ENCODE measurements around the gene EIF2B2.

EIF2B2 gene

DNA sequence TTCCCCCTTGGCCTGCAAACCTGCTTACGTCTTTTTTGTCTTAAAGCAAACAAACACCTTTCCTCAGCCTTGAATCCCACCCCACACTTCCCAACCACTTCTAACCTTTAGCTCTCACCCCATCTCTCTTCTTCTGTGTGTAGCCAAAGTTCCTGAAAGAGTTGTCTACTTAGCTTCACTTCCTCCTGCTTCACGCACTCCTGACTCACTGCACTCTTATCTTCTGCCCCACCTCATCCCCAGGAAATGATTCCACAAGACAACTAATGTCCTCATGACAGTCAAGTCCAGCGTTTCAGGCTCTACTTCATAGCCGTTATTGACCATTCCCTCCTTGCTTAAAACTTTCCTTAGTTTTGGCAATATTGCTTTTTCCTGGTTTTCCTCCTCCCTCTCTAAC is 22.4 kb downstream of the EIF2B2 start:
- no peak for FAIRE-seq
- no peak for DNase-seq (ENCODE audit: insufficient read length)
- no peak for TF ChIP-seq POLR2A (IDR thresholded peaks at IDR 0.05; ENCODE audit: low read depth, low read length)

DNA sequence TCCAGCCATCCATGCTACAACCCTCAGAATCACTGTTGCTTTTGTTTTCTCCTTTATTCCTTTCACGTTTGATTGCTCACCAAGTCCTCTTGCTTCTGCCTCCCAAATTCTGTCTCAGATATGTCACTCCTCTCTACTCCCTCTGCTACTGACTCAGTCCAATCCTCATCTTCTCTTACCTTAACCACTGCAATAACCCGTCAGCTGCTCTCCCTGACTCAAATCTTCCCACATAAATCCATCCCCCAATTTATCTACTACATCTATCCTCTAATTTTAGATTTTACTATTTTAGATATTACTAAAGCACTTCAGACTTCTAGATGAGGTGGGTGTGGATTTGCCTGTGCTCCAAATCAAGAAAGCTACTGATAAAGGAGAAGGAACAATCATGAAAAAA is 23.2 kb downstream of the EIF2B2 start:
- DNase-seq (ENCODE audit: insufficient read length) (no peak), FAIRE-seq (no peak)
- TF ChIP-seq POLR2AphosphoS5 (IDR thresholded peaks at IDR 0.05; ENCODE audit: low read depth, low read length) (no peak), TAF1 (IDR thresholded peaks at IDR 0.05; ENCODE audit: borderline replicate concordance, low read depth, low read length) (no peak), POLR2A (IDR thresholded peaks at IDR 0.05; ENCODE audit: low read depth, low read length) (no peak)

DNA sequence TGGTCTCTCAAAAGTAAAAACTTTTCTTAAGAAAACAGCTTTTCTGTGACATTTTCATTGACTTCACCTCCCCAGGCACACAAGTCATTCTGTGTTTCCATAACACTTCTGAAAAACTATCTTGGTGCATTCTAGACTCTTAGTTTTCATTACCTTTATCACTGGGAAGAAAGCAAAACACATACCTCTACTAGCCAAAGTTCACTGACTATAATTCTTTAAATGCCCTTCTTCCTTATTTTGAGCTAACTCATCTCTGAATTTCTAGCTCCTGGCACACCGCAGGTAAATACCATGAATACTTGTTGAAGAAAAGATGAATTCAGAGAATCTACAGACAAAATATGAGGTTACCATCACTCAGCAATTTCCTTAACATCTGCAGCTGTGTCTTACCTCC is 27.4 kb downstream of the EIF2B2 start:
- FAIRE-seq: no peak
- TF ChIP-seq POLR2A (IDR thresholded peaks at IDR 0.05; ENCODE audit: low read depth, low read length) (no peak), TAF1 (IDR thresholded peaks at IDR 0.05; ENCODE audit: borderline replicate concordance, low read depth, low read length) (no peak), POLR2AphosphoS5 (IDR thresholded peaks at IDR 0.05; ENCODE audit: low read depth, low read length) (no peak)
- DNase-seq (ENCODE audit: insufficient read length): no peak

GRCh38 chr14:75032939-75033338 is 30.2 kb downstream of the EIF2B2 start:
- DNase-seq (ENCODE audit: insufficient read length): no peak
- no peak for TF ChIP-seq POLR2AphosphoS5 (IDR thresholded peaks at IDR 0.05; ENCODE audit: low read depth, low read length)
- no peak for TF ChIP-seq POLR2A (IDR thresholded peaks at IDR 0.05; ENCODE audit: low read depth, low read length)
- TF ChIP-seq TAF1 (IDR thresholded peaks at IDR 0.05; ENCODE audit: borderline replicate concordance, low read depth, low read length): no peak
- no peak for FAIRE-seq

DNA sequence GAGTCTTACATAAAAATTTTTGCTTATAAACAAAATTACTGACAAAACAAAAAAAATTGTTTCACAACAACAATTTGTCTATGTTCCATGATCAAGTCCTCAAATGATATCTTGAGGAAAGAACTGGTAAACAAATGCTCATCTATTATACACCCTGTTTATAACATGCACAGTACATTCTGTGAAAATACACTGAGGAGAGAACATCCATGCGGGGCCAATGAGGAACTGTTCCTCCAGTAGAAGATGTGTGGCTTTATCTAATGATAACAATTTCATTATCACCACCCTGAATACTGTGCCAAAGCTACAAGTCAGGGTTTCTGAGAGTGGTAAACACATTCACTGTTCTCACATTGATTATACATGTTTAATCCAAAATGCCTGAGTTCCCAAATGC is 37.8 kb downstream of the EIF2B2 start:
- FAIRE-seq (no peak), DNase-seq (ENCODE audit: insufficient read length) (no peak)
- no peak for TF ChIP-seq TAF1 (IDR thresholded peaks at IDR 0.05; ENCODE audit: borderline replicate concordance, low read depth, low read length)
- TF ChIP-seq POLR2AphosphoS5 (IDR thresholded peaks at IDR 0.05; ENCODE audit: low read depth, low read length): no peak
- no peak for TF ChIP-seq POLR2A (IDR thresholded peaks at IDR 0.05; ENCODE audit: low read depth, low read length)

DNA sequence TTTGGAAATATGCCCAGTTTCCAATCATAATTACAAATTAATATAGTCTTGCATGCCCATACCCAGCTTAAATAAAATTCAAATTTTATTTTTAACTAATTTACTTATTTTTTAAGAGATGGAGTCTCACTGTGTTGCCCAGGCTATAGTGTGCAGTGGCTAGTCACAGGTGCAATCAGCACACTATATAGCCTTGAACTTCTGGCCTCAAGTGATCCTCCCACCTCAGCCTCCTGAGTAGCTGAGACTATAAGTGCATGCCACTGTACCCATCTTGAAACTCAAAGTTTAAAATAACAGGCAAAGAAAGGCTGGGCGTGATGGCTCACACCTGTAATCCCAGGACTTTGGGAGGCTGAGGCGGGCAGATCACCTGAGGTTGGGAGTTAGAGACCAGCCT is 38.2 kb downstream of the EIF2B2 start:
- TF ChIP-seq POLR2A (IDR thresholded peaks at IDR 0.05; ENCODE audit: low read depth, low read length) (no peak), TAF1 (IDR thresholded peaks at IDR 0.05; ENCODE audit: borderline replicate concordance, low read depth, low read length) (no peak), POLR2AphosphoS5 (IDR thresholded peaks at IDR 0.05; ENCODE audit: low read depth, low read length) (no peak)
- DNase-seq (ENCODE audit: insufficient read length) (no peak), FAIRE-seq (no peak)

DNA sequence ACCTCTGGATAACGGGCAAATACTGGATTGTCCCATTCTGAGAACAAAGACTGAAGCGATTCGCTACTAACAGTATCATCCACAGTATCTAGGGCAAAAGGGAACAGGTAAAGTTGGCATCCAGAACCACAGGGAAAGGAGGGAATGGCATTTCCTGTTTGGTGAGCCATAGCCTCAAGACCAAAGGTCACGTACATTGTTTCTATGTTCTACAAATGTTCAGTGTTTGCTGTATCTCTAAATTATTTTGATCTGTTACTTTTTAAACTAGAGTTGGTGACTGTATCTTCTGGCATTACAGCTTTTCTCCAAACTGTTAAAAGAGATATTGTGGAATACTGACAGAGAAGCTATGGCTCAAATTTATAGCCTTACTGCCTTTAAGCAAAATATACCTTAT is 38.9 kb downstream of the EIF2B2 start:
- no peak for FAIRE-seq
- no peak for DNase-seq (ENCODE audit: insufficient read length)
- TF ChIP-seq POLR2A (IDR thresholded peaks at IDR 0.05; ENCODE audit: low read depth, low read length): no peak
- TF ChIP-seq TAF1 (IDR thresholded peaks at IDR 0.05; ENCODE audit: borderline replicate concordance, low read depth, low read length): no peak

DNA sequence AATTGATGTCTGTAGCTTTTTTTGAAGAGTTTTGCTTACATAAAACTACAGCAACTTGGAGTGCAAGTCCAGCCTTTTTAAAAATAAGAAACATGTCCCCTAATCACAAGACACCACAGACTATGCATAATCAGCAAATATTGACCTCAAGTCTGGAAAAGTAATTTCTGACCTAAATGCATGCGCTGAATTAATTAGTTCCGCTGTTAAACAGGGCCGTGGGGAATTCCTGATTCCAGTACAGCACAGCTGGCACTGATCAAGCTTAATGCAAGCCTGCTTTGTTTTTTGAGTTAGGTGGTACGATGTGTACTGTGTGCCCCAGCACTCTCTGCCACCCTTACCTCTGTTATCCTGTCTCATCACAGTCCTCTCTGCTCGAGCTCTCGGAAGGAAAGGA is 39.3 kb downstream of the EIF2B2 start:
- no peak for FAIRE-seq
- DNase-seq (ENCODE audit: insufficient read length): no peak
- no peak for TF ChIP-seq POLR2A (IDR thresholded peaks at IDR 0.05; ENCODE audit: low read depth, low read length)
- TF ChIP-seq TAF1 (IDR thresholded peaks at IDR 0.05; ENCODE audit: borderline replicate concordance, low read depth, low read length): no peak
- no peak for TF ChIP-seq POLR2AphosphoS5 (IDR thresholded peaks at IDR 0.05; ENCODE audit: low read depth, low read length)

GRCh38 chr14:75044322-75044721 is 41.6 kb downstream of the EIF2B2 start:
- TF ChIP-seq POLR2AphosphoS5 (IDR thresholded peaks at IDR 0.05; ENCODE audit: low read depth, low read length): no peak
- TF ChIP-seq TAF1 (IDR thresholded peaks at IDR 0.05; ENCODE audit: borderline replicate concordance, low read depth, low read length): no peak
- TF ChIP-seq POLR2A (IDR thresholded peaks at IDR 0.05; ENCODE audit: low read depth, low read length): no peak
- DNase-seq (ENCODE audit: insufficient read length) (no peak), FAIRE-seq (no peak)

- FAIRE-seq: no peak
- TF ChIP-seq TAF1 (IDR thresholded peaks at IDR 0.05; ENCODE audit: borderline replicate concordance, low read depth, low read length) (no peak), POLR2AphosphoS5 (IDR thresholded peaks at IDR 0.05; ENCODE audit: low read depth, low read length) (no peak), POLR2A (IDR thresholded peaks at IDR 0.05; ENCODE audit: low read depth, low read length) (no peak)
- no peak for DNase-seq (ENCODE audit: insufficient read length)
These were observed 42.0 kb downstream of the EIF2B2 start for GRCh38 chr14:75044752-75045151.

DNA sequence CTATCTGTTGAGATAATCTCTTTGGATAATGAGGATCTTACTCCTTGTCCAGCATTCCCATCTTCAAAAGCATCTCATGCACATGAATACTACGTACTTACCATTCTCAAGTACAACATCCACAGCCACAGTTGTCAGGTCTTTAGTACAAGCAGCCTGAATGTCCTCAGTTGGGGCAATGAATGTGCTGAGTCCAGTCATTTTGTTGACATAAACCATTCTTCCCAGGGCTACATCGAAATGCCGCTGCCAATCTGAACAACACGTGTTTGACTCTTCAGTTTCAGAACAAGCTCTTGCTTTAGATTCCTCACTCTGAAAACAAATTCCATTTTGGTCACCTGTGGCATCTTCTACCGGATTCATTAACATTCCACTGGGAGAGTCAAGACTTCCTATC is 43.6 kb downstream of the EIF2B2 start:
- FAIRE-seq (no peak), DNase-seq (ENCODE audit: insufficient read length) (no peak)

DNA sequence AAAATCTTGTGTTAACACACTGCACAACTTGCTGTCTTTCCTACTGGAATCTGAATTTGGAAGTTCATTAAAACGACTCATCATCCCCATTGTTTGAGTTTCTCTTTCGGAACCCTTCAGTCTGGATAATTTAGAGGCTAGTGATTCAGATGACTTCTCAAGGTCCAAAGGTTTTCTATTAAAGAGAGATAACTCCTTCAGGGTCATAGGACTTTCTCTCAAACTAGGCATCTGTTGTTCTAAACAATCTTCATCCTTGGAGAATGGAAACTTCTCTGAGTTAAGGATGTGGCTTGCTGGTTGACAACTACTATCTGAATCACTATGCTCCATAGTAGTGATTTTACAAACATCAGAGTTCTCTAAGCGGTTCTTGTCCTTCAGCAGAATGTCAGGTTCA is 44.2 kb downstream of the EIF2B2 start:
- no peak for TF ChIP-seq POLR2AphosphoS5 (IDR thresholded peaks at IDR 0.05; ENCODE audit: low read depth, low read length)
- no peak for TF ChIP-seq POLR2A (IDR thresholded peaks at IDR 0.05; ENCODE audit: low read depth, low read length)
- no peak for TF ChIP-seq TAF1 (IDR thresholded peaks at IDR 0.05; ENCODE audit: borderline replicate concordance, low read depth, low read length)
- FAIRE-seq (no peak), DNase-seq (ENCODE audit: insufficient read length) (no peak)

More for the DNA sequence above, 43.6 kb downstream of the EIF2B2 start:
- TF ChIP-seq POLR2AphosphoS5 (IDR thresholded peaks at IDR 0.05; ENCODE audit: low read depth, low read length) (no peak), POLR2A (IDR thresholded peaks at IDR 0.05; ENCODE audit: low read depth, low read length) (no peak), TAF1 (IDR thresholded peaks at IDR 0.05; ENCODE audit: borderline replicate concordance, low read depth, low read length) (no peak)

DNA sequence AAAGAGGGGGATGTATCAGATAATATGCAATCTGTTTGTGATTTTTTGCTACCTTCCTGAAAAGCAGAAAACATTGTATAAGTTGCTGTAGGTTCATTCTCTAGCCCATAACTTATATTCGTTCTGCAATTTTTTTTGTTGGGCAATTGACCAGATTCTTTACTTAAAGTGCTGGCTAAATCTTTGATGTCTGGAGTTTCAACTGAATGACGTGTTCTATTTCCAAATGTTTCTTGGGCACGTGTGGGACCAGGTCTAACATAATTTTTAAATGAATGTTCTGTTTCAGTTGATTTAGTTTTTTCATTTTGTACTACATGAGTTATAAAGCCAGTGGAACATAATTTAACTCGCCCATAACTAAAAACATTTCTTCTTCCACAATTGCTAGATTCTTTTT is 44.8 kb downstream of the EIF2B2 start:
- DNase-seq (ENCODE audit: insufficient read length): no peak
- FAIRE-seq: no peak
- TF ChIP-seq POLR2AphosphoS5 (IDR thresholded peaks at IDR 0.05; ENCODE audit: low read depth, low read length): no peak
- no peak for TF ChIP-seq TAF1 (IDR thresholded peaks at IDR 0.05; ENCODE audit: borderline replicate concordance, low read depth, low read length)
- no peak for TF ChIP-seq POLR2A (IDR thresholded peaks at IDR 0.05; ENCODE audit: low read depth, low read length)

Data from GM12892 (cell line).